ENCODE results near the gene FOXP2.

DNA sequence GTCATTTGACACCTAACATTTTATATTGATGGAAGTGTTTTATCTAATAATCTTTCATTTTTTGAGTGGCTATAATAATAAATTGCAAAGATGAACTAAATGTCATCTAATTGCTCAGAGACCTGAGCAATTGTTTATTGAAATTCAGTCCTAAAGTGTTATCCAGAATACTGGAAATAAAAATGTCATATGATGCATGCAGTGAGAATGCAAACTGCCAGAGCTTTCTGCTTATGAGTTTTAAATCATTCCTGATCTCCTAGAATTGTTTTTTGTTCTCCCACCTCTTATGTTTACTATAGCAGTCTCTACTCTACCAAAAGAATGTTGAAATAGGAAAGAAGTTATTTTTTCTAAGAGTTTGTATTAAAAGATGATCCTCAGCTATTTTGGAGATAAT, 116.7 kb downstream of the FOXP2 start:
- TF ChIP-seq, protein P1, sequence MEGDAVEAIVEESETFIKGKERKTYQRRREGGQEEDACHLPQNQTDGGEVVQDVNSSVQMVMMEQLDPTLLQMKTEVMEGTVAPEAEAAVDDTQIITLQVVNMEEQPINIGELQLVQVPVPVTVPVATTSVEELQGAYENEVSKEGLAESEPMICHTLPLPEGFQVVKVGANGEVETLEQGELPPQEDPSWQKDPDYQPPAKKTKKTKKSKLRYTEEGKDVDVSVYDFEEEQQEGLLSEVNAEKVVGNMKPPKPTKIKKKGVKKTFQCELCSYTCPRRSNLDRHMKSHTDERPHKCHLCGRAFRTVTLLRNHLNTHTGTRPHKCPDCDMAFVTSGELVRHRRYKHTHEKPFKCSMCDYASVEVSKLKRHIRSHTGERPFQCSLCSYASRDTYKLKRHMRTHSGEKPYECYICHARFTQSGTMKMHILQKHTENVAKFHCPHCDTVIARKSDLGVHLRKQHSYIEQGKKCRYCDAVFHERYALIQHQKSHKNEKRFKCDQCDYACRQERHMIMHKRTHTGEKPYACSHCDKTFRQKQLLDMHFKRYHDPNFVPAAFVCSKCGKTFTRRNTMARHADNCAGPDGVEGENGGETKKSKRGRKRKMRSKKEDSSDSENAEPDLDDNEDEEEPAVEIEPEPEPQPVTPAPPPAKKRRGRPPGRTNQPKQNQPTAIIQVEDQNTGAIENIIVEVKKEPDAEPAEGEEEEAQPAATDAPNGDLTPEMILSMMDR (IDR thresholded peaks at IDR 0.05) = no peak
- TF ChIP-seq, protein P2, sequence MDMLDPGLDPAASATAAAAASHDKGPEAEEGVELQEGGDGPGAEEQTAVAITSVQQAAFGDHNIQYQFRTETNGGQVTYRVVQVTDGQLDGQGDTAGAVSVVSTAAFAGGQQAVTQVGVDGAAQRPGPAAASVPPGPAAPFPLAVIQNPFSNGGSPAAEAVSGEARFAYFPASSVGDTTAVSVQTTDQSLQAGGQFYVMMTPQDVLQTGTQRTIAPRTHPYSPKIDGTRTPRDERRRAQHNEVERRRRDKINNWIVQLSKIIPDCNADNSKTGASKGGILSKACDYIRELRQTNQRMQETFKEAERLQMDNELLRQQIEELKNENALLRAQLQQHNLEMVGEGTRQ (CRISPR knock-in tag; IDR thresholded peaks at IDR 0.05) = no peak
- TF ChIP-seq, protein P3, sequence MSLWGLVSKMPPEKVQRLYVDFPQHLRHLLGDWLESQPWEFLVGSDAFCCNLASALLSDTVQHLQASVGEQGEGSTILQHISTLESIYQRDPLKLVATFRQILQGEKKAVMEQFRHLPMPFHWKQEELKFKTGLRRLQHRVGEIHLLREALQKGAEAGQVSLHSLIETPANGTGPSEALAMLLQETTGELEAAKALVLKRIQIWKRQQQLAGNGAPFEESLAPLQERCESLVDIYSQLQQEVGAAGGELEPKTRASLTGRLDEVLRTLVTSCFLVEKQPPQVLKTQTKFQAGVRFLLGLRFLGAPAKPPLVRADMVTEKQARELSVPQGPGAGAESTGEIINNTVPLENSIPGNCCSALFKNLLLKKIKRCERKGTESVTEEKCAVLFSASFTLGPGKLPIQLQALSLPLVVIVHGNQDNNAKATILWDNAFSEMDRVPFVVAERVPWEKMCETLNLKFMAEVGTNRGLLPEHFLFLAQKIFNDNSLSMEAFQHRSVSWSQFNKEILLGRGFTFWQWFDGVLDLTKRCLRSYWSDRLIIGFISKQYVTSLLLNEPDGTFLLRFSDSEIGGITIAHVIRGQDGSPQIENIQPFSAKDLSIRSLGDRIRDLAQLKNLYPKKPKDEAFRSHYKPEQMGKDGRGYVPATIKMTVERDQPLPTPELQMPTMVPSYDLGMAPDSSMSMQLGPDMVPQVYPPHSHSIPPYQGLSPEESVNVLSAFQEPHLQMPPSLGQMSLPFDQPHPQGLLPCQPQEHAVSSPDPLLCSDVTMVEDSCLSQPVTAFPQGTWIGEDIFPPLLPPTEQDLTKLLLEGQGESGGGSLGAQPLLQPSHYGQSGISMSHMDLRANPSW (CRISPR knock-in tag; conservative IDR thresholded peaks at IDR 0.05; ENCODE audit: low read depth) = no peak
- TF ChIP-seq JUN (CRISPR knock-in tag; IDR thresholded peaks at IDR 0.05) (no peak), TCF7 (CRISPR knock-in tag; IDR thresholded peaks at IDR 0.05; ENCODE audit: low read depth) (no peak), GTF2I (CRISPR knock-in tag; conservative IDR thresholded peaks at IDR 0.05) (no peak), JAZF1 (CRISPR knock-in tag; IDR thresholded peaks at IDR 0.05) (no peak), ZBTB21 (CRISPR knock-in tag; IDR thresholded peaks at IDR 0.05; ENCODE audit: borderline replicate concordance) (no peak)
- TF ChIP-seq, protein P4, sequence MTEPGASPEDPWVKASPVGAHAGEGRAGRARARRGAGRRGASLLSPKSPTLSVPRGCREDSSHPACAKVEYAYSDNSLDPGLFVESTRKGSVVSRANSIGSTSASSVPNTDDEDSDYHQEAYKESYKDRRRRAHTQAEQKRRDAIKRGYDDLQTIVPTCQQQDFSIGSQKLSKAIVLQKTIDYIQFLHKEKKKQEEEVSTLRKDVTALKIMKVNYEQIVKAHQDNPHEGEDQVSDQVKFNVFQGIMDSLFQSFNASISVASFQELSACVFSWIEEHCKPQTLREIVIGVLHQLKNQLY (CRISPR knock-in tag; IDR thresholded peaks at IDR 0.05) = no peak
- TF ChIP-seq, protein P5, sequence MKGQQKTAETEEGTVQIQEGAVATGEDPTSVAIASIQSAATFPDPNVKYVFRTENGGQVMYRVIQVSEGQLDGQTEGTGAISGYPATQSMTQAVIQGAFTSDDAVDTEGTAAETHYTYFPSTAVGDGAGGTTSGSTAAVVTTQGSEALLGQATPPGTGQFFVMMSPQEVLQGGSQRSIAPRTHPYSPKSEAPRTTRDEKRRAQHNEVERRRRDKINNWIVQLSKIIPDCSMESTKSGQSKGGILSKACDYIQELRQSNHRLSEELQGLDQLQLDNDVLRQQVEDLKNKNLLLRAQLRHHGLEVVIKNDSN (CRISPR knock-in tag; IDR thresholded peaks at IDR 0.05) = no peak
- TF ChIP-seq, protein P6, sequence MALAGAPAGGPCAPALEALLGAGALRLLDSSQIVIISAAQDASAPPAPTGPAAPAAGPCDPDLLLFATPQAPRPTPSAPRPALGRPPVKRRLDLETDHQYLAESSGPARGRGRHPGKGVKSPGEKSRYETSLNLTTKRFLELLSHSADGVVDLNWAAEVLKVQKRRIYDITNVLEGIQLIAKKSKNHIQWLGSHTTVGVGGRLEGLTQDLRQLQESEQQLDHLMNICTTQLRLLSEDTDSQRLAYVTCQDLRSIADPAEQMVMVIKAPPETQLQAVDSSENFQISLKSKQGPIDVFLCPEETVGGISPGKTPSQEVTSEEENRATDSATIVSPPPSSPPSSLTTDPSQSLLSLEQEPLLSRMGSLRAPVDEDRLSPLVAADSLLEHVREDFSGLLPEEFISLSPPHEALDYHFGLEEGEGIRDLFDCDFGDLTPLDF (CRISPR knock-in tag; IDR thresholded peaks at IDR 0.05) = no peak

All from WTC11 (cell line).